ENCODE data around the gene MPRIP.

- TF ChIP-seq STAT6 (CRISPR knock-in tag; conservative IDR thresholded peaks at IDR 0.05; ENCODE audit: low read depth) = no peak
- TF ChIP-seq CTCF (IDR thresholded peaks at IDR 0.05) = no peak
- TF ChIP-seq ZBTB21 (CRISPR knock-in tag; IDR thresholded peaks at IDR 0.05; ENCODE audit: borderline replicate concordance) = no peak
- TF ChIP-seq NR1H2 (CRISPR knock-in tag; IDR thresholded peaks at IDR 0.05) = no peak
- no peak for TF ChIP-seq MAX (CRISPR knock-in tag; IDR thresholded peaks at IDR 0.05)
- no peak for TF ChIP-seq KAT7 (CRISPR knock-in tag; IDR thresholded peaks at IDR 0.05; ENCODE audit: borderline replicate concordance)
- TF ChIP-seq E2F1 (CRISPR knock-in tag; IDR thresholded peaks at IDR 0.05) = no peak
- TF ChIP-seq NR2C2 (CRISPR knock-in tag; IDR thresholded peaks at IDR 0.05) = no peak
- no peak for TF ChIP-seq ZNF532 (CRISPR knock-in tag; IDR thresholded peaks at IDR 0.05; ENCODE audit: borderline replicate concordance)
- TF ChIP-seq NFYB (CRISPR knock-in tag; conservative IDR thresholded peaks at IDR 0.05; ENCODE audit: low read depth) = no peak
- TF ChIP-seq SP1 (CRISPR knock-in tag; conservative IDR thresholded peaks at IDR 0.05) = no peak
- no peak for TF ChIP-seq ZNF423 (CRISPR knock-in tag; IDR thresholded peaks at IDR 0.05)
- TF ChIP-seq HMGA2 (CRISPR knock-in tag; IDR thresholded peaks at IDR 0.05) = no peak
- no peak for TF ChIP-seq ZNF317 (CRISPR knock-in tag; IDR thresholded peaks at IDR 0.05; ENCODE audit: borderline replicate concordance, low read depth)
Observed at GRCh38 chr17:17242246-17242645, 200.0 kb downstream of the MPRIP start.
